Measurements from ENCODE around the gene CCDC8. TPM values are rescaled to one million over a fixed set of nuclear protein-coding genes. Genes with fewer than 3 reads are reported as not detected.

Gene CCDC8
- total RNA-seq, 4 donors from 2014 or later, result 2.8 to 7.3 (median 5.0) TPM

DNA sequence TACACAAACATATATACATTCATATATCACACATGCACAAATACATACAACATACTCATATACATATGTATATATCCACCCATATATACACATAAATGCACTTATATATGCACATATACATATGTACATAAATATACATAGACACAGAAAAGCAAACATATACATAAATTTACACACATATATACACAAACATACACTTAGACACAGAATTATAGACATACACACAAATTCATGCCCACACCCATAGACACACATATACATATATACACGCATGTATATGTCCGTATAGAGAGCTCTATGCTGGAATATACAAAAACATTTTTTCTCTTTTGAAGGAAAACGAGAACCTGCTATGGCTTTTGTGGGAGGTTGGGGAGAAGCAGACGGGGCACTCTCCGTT, 37.4 kb upstream of the CCDC8 start:
- DNase-seq (ENCODE audit: low spot score in 2 of 2), result no peak
- TF ChIP-seq EP300 (IDR thresholded peaks at IDR 0.05) (no peak), POLR2A (IDR thresholded peaks at IDR 0.05) (no peak)
- TF ChIP-seq, protein P1, sequence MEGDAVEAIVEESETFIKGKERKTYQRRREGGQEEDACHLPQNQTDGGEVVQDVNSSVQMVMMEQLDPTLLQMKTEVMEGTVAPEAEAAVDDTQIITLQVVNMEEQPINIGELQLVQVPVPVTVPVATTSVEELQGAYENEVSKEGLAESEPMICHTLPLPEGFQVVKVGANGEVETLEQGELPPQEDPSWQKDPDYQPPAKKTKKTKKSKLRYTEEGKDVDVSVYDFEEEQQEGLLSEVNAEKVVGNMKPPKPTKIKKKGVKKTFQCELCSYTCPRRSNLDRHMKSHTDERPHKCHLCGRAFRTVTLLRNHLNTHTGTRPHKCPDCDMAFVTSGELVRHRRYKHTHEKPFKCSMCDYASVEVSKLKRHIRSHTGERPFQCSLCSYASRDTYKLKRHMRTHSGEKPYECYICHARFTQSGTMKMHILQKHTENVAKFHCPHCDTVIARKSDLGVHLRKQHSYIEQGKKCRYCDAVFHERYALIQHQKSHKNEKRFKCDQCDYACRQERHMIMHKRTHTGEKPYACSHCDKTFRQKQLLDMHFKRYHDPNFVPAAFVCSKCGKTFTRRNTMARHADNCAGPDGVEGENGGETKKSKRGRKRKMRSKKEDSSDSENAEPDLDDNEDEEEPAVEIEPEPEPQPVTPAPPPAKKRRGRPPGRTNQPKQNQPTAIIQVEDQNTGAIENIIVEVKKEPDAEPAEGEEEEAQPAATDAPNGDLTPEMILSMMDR (IDR thresholded peaks at IDR 0.05), result no peak
- Histone ChIP-seq H3K4me1 (no peaks in the 10 kb centered on the region), H3K27ac (no peak overlapping the region), H3K4me3 (no peak overlapping the region), H3K36me3 (no peaks in the 10 kb centered on the region), H3K27me3 (no peaks in the 10 kb centered on the region), H3K9me3 (no peaks in the 10 kb centered on the region)
- 56 to 61% methylated on average over 5 of the region's 5 CpGs for WGBS, 2 donors

DNA sequence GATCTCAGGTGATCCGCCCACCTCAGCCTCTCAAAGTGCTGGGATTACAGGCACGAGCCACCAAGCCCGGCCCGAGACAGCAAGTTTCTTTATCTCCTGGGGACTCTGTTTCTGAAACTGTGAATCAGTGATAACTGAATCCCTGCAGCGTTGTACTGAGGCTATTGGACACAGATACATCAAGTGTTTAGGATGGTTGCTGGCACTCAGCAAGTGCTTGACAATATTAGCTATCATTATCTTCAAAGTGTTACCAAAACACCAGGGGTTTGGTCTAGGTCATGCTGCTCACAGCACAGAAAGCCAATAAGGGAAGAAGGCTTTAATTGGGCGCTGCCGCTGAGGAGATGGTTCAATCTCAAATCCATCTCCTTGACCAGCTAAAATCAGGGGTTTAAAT, 35.9 kb upstream of the CCDC8 start:
- Histone ChIP-seq H3K4me1 (no peaks in the 10 kb centered on the region), H3K27me3 (peaks cover 0 to 2% of the 10 kb centered on the region in 2 donors), H3K4me3 (no peak overlapping the region), H3K9me3 (no peaks in the 10 kb centered on the region), H3K27ac (no peak overlapping the region), H3K36me3 (no peaks in the 10 kb centered on the region)
- 62 to 71% methylated on average over 7 of the region's 7 CpGs for WGBS, 2 donors
- TF ChIP-seq EP300 (IDR thresholded peaks at IDR 0.05), result no peak
- TF ChIP-seq, protein P1 (IDR thresholded peaks at IDR 0.05), result no peak
- no peak for TF ChIP-seq POLR2A (IDR thresholded peaks at IDR 0.05)
- no peak for DNase-seq (ENCODE audit: low spot score in 2 of 2)

DNA sequence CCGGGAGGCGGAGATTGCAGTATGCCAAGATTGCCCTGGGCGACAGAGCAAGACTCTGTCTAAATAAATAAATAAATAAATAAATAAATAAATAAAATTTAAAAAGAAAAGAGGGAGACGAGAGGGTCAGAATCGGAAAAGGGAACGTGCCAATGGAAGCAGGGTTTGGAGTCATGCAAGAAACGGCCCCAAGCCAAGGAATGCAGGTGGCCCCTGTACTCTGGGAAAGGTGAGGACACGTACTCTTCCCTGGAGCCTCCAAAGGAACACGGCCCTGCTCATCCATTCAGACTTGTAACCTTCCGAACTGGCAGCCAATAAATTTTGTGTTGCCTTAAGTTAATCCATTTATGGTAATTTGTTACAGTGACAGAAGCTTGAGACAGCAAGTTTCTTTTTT, 35.2 kb upstream of the CCDC8 start:
- Histone ChIP-seq H3K9me3 (no peaks in the 10 kb centered on the region), H3K4me1 (no peaks in the 10 kb centered on the region), H3K27ac (no peak overlapping the region), H3K27me3 (peaks cover 0 to 2% of the 10 kb centered on the region in 2 donors), H3K36me3 (no peaks in the 10 kb centered on the region), H3K4me3 (no peak overlapping the region)
- WGBS, 2 donors, result 84 to 93% methylated on average over 10 of the region's 10 CpGs
- DNase-seq (ENCODE audit: low spot score in 2 of 2), result no peak
- TF ChIP-seq EP300 (IDR thresholded peaks at IDR 0.05) (no peak), POLR2A (IDR thresholded peaks at IDR 0.05) (no peak)
- TF ChIP-seq, protein P1 (IDR thresholded peaks at IDR 0.05), result no peak

DNA sequence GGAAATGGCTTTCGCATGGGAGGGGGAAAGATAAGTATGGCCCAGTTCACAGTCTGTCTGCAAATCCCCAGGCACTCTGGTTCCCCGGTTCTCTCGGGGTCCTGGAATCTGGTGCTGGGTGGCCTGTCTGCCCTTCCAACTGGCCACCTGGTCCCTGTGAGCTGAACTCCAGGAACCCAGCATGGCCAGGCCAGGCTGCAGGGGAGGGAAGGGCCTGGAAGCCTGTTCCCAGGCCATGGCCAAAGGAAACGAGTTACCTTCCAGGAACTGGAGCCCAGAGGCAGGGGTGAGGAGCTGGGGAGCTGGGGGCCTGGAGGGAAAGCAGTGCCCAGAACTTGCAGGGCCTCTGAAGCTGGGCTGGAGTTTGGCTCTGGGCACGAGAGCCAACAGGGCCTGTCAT, 34.5 kb upstream of the CCDC8 start:
- Histone ChIP-seq H3K9me3 (no peaks in the 10 kb centered on the region), H3K4me3 (no peak overlapping the region), H3K27ac (no peak overlapping the region), H3K4me1 (peaks cover 0 to 4% (median 0%) of the 10 kb centered on the region in 4 donors), H3K27me3 (peaks cover 0 to 2% of the 10 kb centered on the region in 2 donors), H3K36me3 (no peaks in the 10 kb centered on the region)
- no peak for DNase-seq (ENCODE audit: low spot score in 2 of 2)
- TF ChIP-seq POLR2A (IDR thresholded peaks at IDR 0.05), result no peak
- no peak for TF ChIP-seq EP300 (IDR thresholded peaks at IDR 0.05)
- TF ChIP-seq, protein P1 (IDR thresholded peaks at IDR 0.05), result no peak
- 50 to 64% methylated on average over 5 of the region's 5 CpGs for WGBS, 2 donors

DNA sequence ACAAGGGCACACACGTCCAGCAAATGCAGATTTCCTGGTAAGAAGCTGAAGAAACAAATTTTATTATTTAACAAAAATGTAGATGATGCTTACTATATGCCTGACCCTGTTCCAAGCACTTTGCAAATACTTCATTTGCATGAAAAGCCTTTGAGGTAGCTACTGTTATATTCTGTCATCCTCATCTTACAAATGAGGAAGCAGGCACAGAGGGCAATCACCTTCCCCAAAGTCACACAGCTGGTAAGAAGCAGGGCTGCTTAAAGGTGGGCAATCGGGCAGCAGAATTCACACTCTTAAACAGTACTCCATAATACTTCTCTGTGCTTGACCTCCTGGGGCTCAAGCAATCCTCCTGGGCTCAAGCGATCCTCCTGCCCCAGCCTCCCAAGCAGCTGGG, 33.6 kb upstream of the CCDC8 start:
- peaks cover 0 to 2% of the 10 kb centered on the region in 2 donors for H3K27me3 ChIP-seq
- TF ChIP-seq EP300 (IDR thresholded peaks at IDR 0.05), result no peak
- no peak for TF ChIP-seq POLR2A (IDR thresholded peaks at IDR 0.05)
- no peaks in the 10 kb centered on the region for H3K36me3 ChIP-seq
- no peak overlapping the region for H3K4me3 ChIP-seq
- peaks cover 0 to 8% (median 0%) of the 10 kb centered on the region in 4 donors for H3K4me1 ChIP-seq
- no peaks in the 10 kb centered on the region for H3K9me3 ChIP-seq
- WGBS, 2 donors, result 43 to 59% methylated on average over 3 of the region's 3 CpGs
- H3K27ac ChIP-seq, result no peak overlapping the region
- no peak for DNase-seq (ENCODE audit: low spot score in 2 of 2)

DNA sequence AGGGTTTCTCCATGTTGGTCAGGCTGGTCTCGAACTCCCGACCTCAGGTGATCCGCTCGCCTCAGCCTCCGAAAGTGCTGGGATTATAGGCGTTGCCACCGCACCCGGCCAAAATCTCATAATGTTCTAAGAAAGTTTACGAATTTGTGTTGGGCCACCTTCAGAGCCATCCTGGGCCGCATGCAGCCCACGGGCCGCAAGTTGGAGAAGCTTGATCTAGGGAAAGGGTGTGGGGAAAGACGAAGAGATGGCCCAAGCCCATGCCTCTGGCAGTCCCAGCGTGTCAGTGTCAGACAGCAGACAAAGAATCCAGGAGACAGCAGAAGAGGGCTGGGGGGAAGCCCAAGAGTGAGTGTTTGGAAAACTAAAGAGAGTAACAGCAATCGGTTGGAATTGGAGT, 32.7 kb upstream of the CCDC8 start:
- no peak for DNase-seq (ENCODE audit: low spot score in 2 of 2)
- no peak overlapping the region for H3K4me3 ChIP-seq
- H3K27ac ChIP-seq, result no peak overlapping the region
- no peaks in the 10 kb centered on the region for H3K9me3 ChIP-seq
- H3K36me3 ChIP-seq, result no peaks in the 10 kb centered on the region
- peaks cover 0 to 2% of the 10 kb centered on the region in 2 donors for H3K27me3 ChIP-seq
- 84% methylated on average over 15 of the region's 15 CpGs for WGBS, 2 donors
- TF ChIP-seq EP300 (IDR thresholded peaks at IDR 0.05), result no peak
- TF ChIP-seq, protein P1 (IDR thresholded peaks at IDR 0.05), result no peak
- TF ChIP-seq POLR2A (IDR thresholded peaks at IDR 0.05), result no peak
- peaks cover 0 to 8% (median 0%) of the 10 kb centered on the region in 4 donors for H3K4me1 ChIP-seq

Measured in tibial nerve (tissue), 4 donors.